ENCODE data around the gene DYNLT4.

DYNLT4 gene

GRCh38 chr1:44790968-44791801 is 16.0 kb downstream of the DYNLT4 start:
- FAIRE-seq = peak; percentile 56

GRCh38 chr1:44788120-44788860 is 18.9 kb downstream of the DYNLT4 start, which contains the start of gene BEST4:
TSS of gene BEST4 (minus strand) at chr1:44788170. CDS start at chr1:44787705, 465 bp downstream.
- DNase-seq (ENCODE audit: low spot score) (no peak), FAIRE-seq (no peak)

More at GRCh38 chr1:44790968-44791801, 16.0 kb downstream of the DYNLT4 start:
- no peak for DNase-seq (ENCODE audit: low spot score)

DNA sequence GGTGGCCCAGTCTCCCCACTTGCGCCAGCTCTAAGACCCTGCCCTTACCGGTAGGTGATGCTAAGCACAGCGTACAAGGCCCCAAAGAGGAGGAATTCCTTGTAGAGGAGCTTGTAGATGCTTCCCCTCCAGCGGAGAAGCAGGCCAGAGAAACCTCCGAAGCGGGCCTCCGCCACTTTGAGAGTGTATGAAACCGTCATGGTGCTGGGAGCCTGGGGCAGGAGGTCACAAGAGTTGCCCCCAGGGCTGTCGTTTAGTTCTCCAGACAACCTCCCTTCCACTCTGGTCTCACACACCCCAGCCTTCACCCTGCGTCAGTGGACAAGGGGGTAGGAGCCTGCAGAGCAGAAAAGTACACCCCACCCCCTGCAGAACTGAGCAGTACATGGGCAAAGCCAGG is 19.6 kb downstream of the DYNLT4 start:
- DNase-seq (ENCODE audit: low spot score) (no peak), FAIRE-seq (no peak)

DNA sequence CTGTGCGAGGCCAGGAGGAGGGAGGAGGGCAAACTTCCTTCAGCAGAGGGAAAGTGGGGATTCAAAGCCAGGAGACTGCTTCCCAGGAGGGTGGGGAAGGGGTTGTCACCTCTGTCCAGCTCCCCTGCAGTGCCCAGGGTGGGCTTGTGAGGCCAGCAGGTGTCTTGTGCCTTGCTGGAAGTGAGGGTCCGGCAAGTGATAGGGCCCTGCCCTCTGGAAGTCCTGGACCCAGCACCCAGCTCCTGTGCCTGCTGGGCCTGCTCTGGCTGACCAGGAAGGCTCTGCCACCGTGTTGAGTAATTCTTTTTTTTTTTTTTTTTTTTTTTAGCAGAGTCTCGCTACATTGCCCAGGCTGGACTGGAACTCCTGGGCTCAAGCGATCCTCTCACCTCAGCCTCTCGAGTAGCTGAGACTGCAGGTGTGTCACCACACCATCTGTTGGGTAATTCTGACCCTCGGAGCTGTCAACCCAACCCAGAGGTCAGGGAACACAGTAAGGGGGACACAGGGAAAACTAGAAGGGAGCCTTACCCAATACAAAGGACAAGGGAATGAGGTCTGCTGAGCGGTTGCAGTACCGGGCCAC is 20.2 kb downstream of the DYNLT4 start:
- DNase-seq (ENCODE audit: low spot score) = no peak

DNA sequence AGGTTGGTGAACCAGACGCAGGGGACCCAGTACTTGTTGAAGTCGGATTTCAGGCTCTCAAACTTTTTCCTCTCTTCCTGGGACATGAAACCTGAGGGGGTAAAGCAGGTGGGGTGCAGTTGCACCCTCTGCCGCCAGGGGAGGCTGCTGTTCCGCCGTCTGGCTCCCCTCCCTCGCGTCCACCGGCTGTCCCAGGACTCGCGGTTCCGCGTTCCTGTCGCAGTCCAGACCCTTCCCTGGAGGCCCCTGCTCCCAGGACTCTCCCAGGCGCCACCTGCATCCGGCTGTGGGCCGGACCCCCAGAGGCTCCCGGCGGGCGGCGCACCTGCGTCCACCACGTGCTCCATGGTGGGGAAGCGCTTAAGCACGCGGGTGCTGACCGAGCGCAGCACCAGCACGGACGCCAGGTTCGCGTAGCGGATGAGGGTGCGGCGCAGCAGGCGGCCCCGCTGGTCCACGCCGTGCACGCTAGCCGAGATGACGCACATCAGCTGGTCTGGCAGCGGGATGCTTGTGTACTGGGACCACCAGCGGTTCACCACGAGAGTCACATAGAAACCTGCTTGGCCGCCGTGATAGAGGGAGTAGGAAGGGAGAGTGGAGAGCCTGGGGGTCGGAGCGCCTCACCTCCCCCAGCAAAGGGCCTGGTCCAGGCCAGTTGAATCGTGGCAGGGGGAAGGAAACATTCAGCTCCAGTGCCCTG is 20.9 kb downstream of the DYNLT4 start:
- no peak for FAIRE-seq
- DNase-seq (ENCODE audit: low spot score) = peak; percentile 56

More for the DNA sequence above, 20.2 kb downstream of the DYNLT4 start:
- FAIRE-seq = no peak

- FAIRE-seq (no peak), DNase-seq (ENCODE audit: low spot score) (no peak)
Measured at GRCh38 chr1:44785501-44786137, 21.5 kb downstream of the DYNLT4 start.

GRCh38 chr1:44785029-44785380 is 22.1 kb downstream of the DYNLT4 start:
- FAIRE-seq = no peak

GRCh38 chr1:44784094-44785028 is 22.8 kb downstream of the DYNLT4 start:
- DNase-seq (ENCODE audit: low spot score) (no peak), FAIRE-seq (no peak)

More at GRCh38 chr1:44785029-44785380, 22.1 kb downstream of the DYNLT4 start:
- DNase-seq (ENCODE audit: low spot score) = no peak

- DNase-seq (ENCODE audit: low spot score) = no peak
- no peak for FAIRE-seq
Measured at GRCh38 chr1:44783697-44784093, 23.5 kb downstream of the DYNLT4 start.

DNA sequence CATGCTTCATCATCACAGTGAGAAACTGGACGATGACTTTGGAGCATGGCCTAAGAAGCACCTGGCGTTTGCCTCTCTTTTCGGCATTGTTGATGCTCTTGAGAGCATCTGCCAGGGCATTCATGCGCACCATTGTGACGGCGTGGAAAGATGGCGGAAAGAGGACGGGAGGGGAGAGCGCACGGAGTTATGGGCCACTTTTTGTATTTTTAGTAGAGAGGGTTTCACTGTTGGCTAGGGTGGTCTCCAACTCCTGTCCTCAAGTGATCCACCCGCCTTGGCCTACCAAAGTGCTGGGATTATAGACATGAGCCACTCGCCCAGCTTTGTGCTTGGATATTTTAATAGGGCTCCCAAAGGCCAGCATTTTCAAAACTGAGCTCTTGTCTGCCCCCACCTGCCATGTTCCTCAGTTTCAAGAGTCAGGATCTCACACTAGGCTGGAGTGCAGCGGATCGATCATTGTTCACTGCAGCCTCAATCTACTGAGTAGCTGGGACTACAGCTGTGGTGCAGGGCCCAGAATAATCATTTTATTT is 26.5 kb downstream of the DYNLT4 start:
- no peak for DNase-seq (ENCODE audit: low spot score)
- FAIRE-seq = no peak

GRCh38 chr1:44778705-44779576 is 28.2 kb downstream of the DYNLT4 start:
- DNase-seq (ENCODE audit: low spot score) (no peak), FAIRE-seq (no peak)

DNA sequence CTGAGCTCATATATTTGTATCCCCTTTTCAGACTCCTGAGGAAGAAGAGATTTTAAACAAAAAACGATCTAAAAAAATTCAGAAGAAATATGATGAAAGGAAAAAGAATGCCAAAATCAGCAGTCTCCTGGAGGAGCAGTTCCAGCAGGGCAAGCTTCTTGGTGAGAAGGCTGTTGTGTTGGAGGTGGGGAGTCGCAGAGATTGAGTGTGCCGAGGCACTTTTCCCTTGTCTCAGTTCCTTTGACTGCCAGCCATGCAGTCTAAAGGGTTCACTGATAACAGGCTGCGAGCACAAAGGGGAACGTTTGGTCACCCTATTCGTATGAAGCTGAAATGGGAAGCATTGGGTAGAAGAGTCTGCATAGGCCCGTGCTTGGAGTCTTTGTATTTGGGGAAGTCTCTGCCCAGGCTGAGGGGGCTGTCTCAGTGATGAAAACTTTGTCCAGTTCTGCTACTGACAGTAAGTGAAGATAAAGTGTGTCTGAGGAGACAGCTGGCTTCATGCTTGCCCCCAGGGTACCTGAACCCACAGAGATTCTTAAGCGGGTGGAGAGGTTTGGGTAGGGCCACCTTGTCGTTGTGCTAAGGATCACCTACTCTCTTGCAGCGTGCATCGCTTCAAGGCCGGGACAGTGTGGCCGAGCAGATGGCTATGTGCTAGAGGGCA is 29.0 kb downstream of the DYNLT4 start:
- DNase-seq (ENCODE audit: low spot score) = no peak
- FAIRE-seq = no peak

GRCh38 chr1:44777547-44777946 is 29.6 kb downstream of the DYNLT4 start:
- DNase-seq (ENCODE audit: low spot score) (no peak), FAIRE-seq (no peak)

- no peak for DNase-seq (ENCODE audit: low spot score)
- no peak for FAIRE-seq
Measured at GRCh38 chr1:44776730-44777068, 30.5 kb downstream of the DYNLT4 start.

DNA sequence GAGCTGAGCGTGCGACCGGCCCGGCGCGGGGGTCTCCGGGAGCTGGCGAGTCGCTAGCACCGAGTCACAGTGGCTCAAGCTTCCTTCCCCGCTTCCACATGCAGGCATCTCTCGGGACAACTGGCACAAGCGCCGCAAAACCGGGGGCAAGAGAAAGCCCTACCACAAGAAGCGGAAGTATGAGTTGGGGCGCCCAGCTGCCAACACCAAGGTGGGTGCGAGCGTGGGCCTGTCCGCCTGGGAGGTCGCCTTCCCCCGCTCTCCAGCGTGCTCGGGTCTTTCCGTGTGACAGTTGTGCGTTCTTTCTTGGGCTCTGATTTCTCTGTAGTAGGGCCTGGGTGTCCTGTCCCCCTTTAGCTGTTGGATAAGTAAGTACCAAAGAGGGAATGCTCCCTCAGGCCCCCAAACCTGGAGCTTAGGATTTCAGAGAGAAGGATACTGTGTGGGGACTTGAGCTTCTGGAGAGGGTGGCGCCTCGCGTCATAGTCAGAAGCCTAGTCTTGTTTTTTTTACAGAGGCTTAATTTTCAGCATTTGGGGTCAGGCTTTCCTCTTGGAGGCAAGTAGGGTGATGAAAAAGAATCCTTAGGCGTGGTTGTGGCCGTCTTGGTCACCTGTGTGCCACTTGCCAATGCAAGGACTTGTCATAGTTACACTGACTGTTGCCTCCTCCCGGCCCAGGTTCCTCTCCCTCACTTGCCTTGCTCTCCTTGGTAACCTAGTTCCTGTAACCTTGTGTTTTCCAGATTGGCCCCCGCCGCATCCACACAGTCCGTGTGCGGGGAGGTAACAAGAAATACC is 31.0 kb downstream of the DYNLT4 start:
- FAIRE-seq = no peak
- DNase-seq (ENCODE audit: low spot score) = no peak

DNA sequence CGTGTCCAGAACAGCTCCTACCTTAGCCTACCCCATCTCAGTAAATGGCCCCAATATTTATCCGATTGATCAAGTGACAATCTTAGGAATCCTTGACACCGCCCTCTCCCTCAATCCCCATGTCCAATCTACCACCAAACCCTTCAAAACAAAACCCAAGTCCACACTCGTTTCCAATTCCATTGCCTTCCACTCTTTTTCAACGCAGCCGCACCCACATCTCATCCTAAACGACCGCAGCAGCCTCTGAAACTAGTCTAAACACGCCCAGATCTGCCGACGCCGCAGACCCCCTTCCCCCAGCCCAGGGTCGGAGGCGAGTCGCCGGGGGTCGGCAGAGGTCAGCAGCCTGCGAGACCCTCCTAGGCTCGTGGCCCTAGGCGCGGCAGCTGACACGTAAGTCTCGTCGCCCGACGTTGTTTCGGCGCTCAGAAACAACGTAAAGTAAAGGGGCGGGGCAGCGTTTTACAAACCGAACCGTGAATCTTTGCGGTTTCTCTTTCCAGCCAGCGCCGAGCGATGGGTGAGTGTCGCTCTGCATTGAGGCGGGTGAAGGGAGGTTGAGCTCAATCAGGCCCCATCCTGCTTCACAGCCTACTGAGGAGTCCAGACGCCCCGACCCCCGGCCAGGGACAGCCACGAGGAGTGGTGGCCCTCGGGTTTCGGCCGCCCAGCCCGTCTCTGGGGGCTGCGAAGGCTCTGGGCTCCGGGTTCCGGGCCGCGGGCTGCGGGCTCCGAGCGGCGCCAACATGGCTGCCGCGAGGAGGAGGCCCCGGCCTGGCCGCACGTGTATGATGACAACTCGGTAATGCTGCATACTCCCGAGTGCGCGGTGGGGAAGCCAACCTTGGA is 31.8 kb downstream of the DYNLT4 start, which contains the start of gene RPS8:
TSS of gene RPS8 (plus strand) at position 463 of the 852 bp plus-strand sequence. CDS start at position 520, 57 bp downstream.
- peak; percentile 93 for DNase-seq (ENCODE audit: low spot score)
- FAIRE-seq = peak; percentile 9

Data from urothelium cell line (cell line).